H4 (cell line): ENCODE results near the gene EFHD2. TPM values are rescaled to one million over a fixed set of nuclear protein-coding genes. Genes with fewer than 3 reads are reported as not detected.
"Not testable (repeated sequence)": the region's sequence is repeated elsewhere in the genome, so short reads cannot be mapped to it uniquely, and the experiment has no call there.

Experiments
- DNase-seq: peaks from one replicate; pipeline ENCODE4 v3.0.0-alpha.2; 2015; ENCODE audit warnings: low spot score
- total RNA-seq: library from RNA; depleted of rRNA; stranded (reverse); fragments of >200 nt; shearing (Covaris generic); gene quantifications from 2 replicates; pipeline ENCODE4 v1.2.3, GENCODE V29; 2014

The EFHD2 gene
- total RNA-seq, 1 experiment from 2014 or later = 30.8 TPM

- DNase-seq = no peak
These were observed 2.6 kb downstream of the EFHD2 start for GRCh38 chr1:15412175-15412800.

- DNase-seq = no peak
These were observed 3.2 kb downstream of the EFHD2 start for GRCh38 chr1:15412843-15413242.

GRCh38 chr1:15413563-15414444, 4.1 kb downstream of the EFHD2 start:
- no peak for DNase-seq

- no peak for DNase-seq
These were observed 4.8 kb downstream of the EFHD2 start for GRCh38 chr1:15414445-15414983.

- DNase-seq = peak; percentile 73
These were observed 7.6 kb downstream of the EFHD2 start for GRCh38 chr1:15417059-15417934.

GRCh38 chr1:15418806-15419515, 9.3 kb downstream of the EFHD2 start:
- DNase-seq = no peak

- DNase-seq = no peak
These were observed 11.3 kb downstream of the EFHD2 start for GRCh38 chr1:15420853-15421465.

GRCh38 chr1:15422871-15423270, 13.2 kb downstream of the EFHD2 start:
- DNase-seq = no peak

GRCh38 chr1:15423355-15424077, 13.8 kb downstream of the EFHD2 start:
- DNase-seq = no peak

GRCh38 chr1:15424146-15424667, 14.5 kb downstream of the EFHD2 start:
- DNase-seq = no peak

GRCh38 chr1:15424981-15425380, 15.3 kb downstream of the EFHD2 start:
- no peak for DNase-seq

GRCh38 chr1:15425521-15425920, 15.8 kb downstream of the EFHD2 start:
- DNase-seq = no peak

- DNase-seq = no peak
These were observed 16.3 kb downstream of the EFHD2 start for GRCh38 chr1:15425958-15426357.

- DNase-seq = no peak
These were observed 17.0 kb downstream of the EFHD2 start for GRCh38 chr1:15426492-15427279.

GRCh38 chr1:15427280-15427666, 17.6 kb downstream of the EFHD2 start:
- no peak for DNase-seq

GRCh38 chr1:15428252-15428651, 18.6 kb downstream of the EFHD2 start:
- DNase-seq = not testable (repeated sequence)

- no peak for DNase-seq
These were observed 19.2 kb downstream of the EFHD2 start for GRCh38 chr1:15428815-15429435.

GRCh38 chr1:15429701-15430149, 20.0 kb downstream of the EFHD2 start:
- DNase-seq = peak; percentile 31
